ENCODE measurements around the gene ADGRG6. TPM values are rescaled to one million over a fixed set of nuclear protein-coding genes. Genes with fewer than 3 reads are reported as not detected.

ADGRG6 gene
- total RNA-seq, 1 donor from 2014 or later = 3.6 TPM

GRCh38 chr6:142353690-142354089 lies 51.9 kb downstream of the ADGRG6 start:
- no peaks in the 10 kb centered on the region for H3K4me1 ChIP-seq
- intact Hi-C loops (cut with micrococcal nuclease) = no loop called here
- DNase-seq = no peak
- no peak overlapping the region for H3K27ac ChIP-seq (replicated peaks)
- H3K27me3 ChIP-seq (ENCODE audit: low read depth) = no peaks in the 10 kb centered on the region
- H3K36me3 ChIP-seq = no peaks in the 10 kb centered on the region
- no peak overlapping the region for H3K4me3 ChIP-seq
- TF ChIP-seq CTCF (IDR thresholded peaks at IDR 0.05; ENCODE audit: borderline replicate concordance) = no peak
- peaks cover 7% of the 10 kb centered on the region for H3K9me3 ChIP-seq (replicated peaks)

- Histone ChIP-seq H3K27ac (replicated peaks) (no peak overlapping the region), H3K9me3 (replicated peaks) (peaks cover 7% of the 10 kb centered on the region), H3K27me3 (ENCODE audit: low read depth) (no peaks in the 10 kb centered on the region), H3K4me3 (no peak overlapping the region), H3K4me1 (no peaks in the 10 kb centered on the region), H3K36me3 (no peaks in the 10 kb centered on the region)
- DNase-seq = no peak
- TF ChIP-seq CTCF (IDR thresholded peaks at IDR 0.05; ENCODE audit: borderline replicate concordance) = no peak
- intact Hi-C loops (cut with micrococcal nuclease) = no loop called here
Observed at GRCh38 chr6:142354650-142355049, 52.8 kb downstream of the ADGRG6 start.

GRCh38 chr6:142355520-142356174 lies 53.8 kb downstream of the ADGRG6 start:
- no peaks in the 10 kb centered on the region for H3K4me1 ChIP-seq
- no peak overlapping the region for H3K4me3 ChIP-seq
- H3K9me3 ChIP-seq (replicated peaks) = peaks cover 7% of the 10 kb centered on the region
- intact Hi-C loops (cut with micrococcal nuclease) = no loop called here
- no peaks in the 10 kb centered on the region for H3K36me3 ChIP-seq
- H3K27me3 ChIP-seq (ENCODE audit: low read depth) = peaks cover 3% of the 10 kb centered on the region
- no peak for DNase-seq
- H3K27ac ChIP-seq (replicated peaks) = no peak overlapping the region
- no peak for TF ChIP-seq CTCF (IDR thresholded peaks at IDR 0.05; ENCODE audit: borderline replicate concordance)

GRCh38 chr6:142356201-142356883 lies 54.5 kb downstream of the ADGRG6 start:
- DNase-seq = no peak
- Histone ChIP-seq H3K4me3 (no peak overlapping the region), H3K36me3 (no peaks in the 10 kb centered on the region), H3K4me1 (no peaks in the 10 kb centered on the region), H3K27me3 (ENCODE audit: low read depth) (peaks cover 6% of the 10 kb centered on the region), H3K27ac (replicated peaks) (no peak overlapping the region), H3K9me3 (replicated peaks) (peaks cover 2% of the 10 kb centered on the region)
- intact Hi-C loops (cut with micrococcal nuclease) = no loop called here
- TF ChIP-seq CTCF (IDR thresholded peaks at IDR 0.05; ENCODE audit: borderline replicate concordance) = no peak

GRCh38 chr6:142356884-142357225 lies 55.0 kb downstream of the ADGRG6 start:
- no peak overlapping the region for H3K4me3 ChIP-seq

More at GRCh38 chr6:142356884-142357225, 55.0 kb downstream of the ADGRG6 start:
- TF ChIP-seq CTCF (IDR thresholded peaks at IDR 0.05; ENCODE audit: borderline replicate concordance) = no peak
- H3K9me3 ChIP-seq (replicated peaks) = no peaks in the 10 kb centered on the region
- no peak for DNase-seq
- no peaks in the 10 kb centered on the region for H3K4me1 ChIP-seq
- no peak overlapping the region for H3K27ac ChIP-seq (replicated peaks)
- intact Hi-C loops (cut with micrococcal nuclease) = no loop called here
- peaks cover 6% of the 10 kb centered on the region for H3K27me3 ChIP-seq (ENCODE audit: low read depth)
- no peaks in the 10 kb centered on the region for H3K36me3 ChIP-seq

All from left ventricle myocardium inferior (tissue), 1 donor.